HG03108 (cell line): Measurements from ENCODE around the gene MFAP1.

Experiments used
- ATAC-seq: cut with Tn5 transposase; IDR thresholded peaks from one replicate; pipeline ENCODE4 v1.9.1; 2021; ENCODE audit warnings: moderate library complexity; ENCODE audit not compliant: unreplicated experiment

The MFAP1 gene

GRCh38 chr15:43777267-43777914 lies 47.1 kb downstream of the MFAP1 start:
- peak; percentile 36 for ATAC-seq

- ATAC-seq = peak; percentile 31
Observed at GRCh38 chr15:43776718-43777266, 47.7 kb downstream of the MFAP1 start, which contains the start of gene ELL3. TSS of gene ELL3 (minus strand) at chr15:43776966. CDS start at chr15:43776901, 65 bp downstream.

- peak; percentile 63 for ATAC-seq
Observed at GRCh38 chr15:43776101-43776717, 48.3 kb downstream of the MFAP1 start.

GRCh38 chr15:43775411-43775965 lies 49.0 kb downstream of the MFAP1 start:
- ATAC-seq = no peak

GRCh38 chr15:43774062-43774461 lies 50.4 kb downstream of the MFAP1 start:
- no peak for ATAC-seq

- ATAC-seq = no peak
Observed at GRCh38 chr15:43772624-43773023, 51.9 kb downstream of the MFAP1 start.

- no peak for ATAC-seq
Observed at GRCh38 chr15:43771816-43772215, 52.7 kb downstream of the MFAP1 start.

GRCh38 chr15:43769584-43770228 lies 54.8 kb downstream of the MFAP1 start:
- ATAC-seq = no peak

GRCh38 chr15:43763819-43764446 lies 60.6 kb downstream of the MFAP1 start:
- ATAC-seq = no peak

- no peak for ATAC-seq
Observed at GRCh38 chr15:43762824-43763223, 61.7 kb downstream of the MFAP1 start.
